HG03354 (cell line): Measurements from ENCODE around the gene SERPINB4.
"Not testable (repeated sequence)": the region's sequence is repeated elsewhere in the genome, so short reads cannot be mapped to it uniquely, and the experiment has no call there.

Experiments
- ATAC-seq: cut with Tn5 transposase; IDR thresholded peaks from one replicate; pipeline ENCODE4 v1.9.1; 2021; ENCODE audit warnings: mild to moderate bottlenecking; ENCODE audit not compliant: unreplicated experiment, poor library complexity, severe bottlenecking

Gene SERPINB4

DNA sequence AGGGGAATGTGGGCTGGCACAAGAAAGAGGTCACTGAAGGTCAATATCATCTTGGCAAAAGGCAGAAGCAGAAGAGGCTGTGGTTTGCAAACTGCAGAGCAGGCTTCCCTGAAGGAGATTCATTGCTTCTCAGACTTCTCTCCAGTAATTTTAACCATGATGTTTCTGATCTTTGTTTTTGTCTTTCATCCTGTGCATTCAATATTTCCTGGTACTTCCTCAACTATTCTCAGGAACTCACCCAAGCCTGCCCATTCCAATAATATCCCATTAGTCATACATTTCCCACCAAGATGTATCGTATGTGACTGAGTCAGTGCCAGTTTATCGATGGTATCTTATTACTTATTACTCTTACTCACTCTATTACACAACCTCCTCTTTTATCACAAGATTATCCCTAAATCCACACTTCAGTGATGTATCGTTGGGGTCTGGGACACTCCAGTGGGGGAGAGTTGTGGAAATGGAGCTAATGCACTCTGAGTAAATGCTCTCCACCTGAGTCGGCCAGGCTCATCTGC, 2.8 kb downstream of the SERPINB4 start:
- ATAC-seq = not testable (repeated sequence)

DNA sequence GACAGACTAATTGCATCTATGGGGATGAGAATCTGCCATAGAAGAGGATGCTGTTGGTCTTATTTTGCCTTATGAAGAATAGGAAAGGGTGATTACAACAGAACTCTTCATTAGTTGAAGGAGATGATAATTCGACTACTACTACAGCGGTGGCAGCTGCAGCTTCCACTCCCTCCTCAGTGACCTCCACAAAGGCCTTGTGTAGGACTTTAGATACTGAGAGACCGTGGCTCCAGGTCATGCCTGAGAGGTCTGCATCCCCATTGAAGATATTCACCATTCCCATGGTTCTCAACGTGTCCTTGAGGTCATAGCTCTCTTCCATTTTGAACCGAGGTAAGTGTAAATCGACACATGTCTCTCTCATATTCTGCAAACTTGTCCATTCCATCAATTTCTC, 6.4 kb downstream of the SERPINB4 start:
- ATAC-seq = no peak

DNA sequence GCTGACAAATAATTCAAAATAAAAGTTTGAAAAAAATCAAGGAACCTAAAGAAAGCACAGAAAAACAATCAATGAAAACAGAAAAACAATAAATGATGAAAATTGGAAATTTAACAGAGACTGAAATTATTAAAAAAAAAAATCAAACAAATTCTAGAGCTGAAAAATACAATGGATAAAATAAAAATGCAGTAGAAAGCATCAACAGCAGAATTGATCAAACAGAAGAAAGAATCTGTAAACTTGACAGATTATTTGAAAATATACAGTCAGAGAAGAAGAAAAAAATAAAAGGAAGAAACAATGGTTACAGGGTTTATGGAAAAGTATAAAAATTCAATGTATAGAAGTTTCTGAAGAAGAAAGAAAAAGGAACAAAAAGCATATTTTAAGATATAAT, 16.2 kb downstream of the SERPINB4 start:
- ATAC-seq = no peak

DNA sequence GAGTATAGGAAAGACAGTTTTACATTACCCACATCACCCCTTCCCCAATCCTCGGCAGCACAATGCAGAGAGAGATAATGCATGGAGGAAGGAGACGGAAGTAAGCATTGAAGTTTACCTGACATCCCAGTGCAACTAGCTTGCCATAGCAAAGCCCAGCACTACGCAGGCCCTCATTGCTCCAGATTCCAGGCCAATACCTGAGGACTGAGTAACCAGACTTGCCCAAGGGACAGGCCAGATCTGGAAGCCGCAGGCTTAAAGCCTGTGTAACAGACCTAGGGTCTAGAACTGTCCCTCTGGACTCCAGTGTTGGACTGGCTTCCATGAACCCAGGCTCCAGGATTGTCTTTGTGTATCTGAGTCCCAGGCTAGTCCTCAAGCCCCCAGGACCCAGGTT, 17.6 kb downstream of the SERPINB4 start:
- no peak for ATAC-seq

DNA sequence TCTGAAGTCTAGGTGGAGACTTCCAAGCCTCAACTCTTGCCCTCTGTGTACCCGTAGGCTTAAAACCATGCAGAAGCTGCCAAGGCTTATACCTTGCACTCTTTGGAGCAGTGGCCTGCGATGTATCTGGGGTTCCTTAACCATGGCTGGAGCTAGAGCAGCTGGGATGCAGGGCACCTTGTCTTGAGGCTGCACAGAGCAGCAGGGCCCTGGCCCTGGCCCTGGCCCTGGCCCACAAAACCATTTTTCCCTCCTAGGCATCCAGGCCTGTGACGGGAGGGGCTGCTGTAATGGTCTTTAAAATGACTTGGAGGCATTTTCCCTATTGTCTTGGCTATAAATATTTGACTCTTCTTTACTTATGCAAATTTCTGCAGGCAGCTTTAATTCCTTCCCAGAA, 19.2 kb downstream of the SERPINB4 start:
- ATAC-seq = no peak

DNA sequence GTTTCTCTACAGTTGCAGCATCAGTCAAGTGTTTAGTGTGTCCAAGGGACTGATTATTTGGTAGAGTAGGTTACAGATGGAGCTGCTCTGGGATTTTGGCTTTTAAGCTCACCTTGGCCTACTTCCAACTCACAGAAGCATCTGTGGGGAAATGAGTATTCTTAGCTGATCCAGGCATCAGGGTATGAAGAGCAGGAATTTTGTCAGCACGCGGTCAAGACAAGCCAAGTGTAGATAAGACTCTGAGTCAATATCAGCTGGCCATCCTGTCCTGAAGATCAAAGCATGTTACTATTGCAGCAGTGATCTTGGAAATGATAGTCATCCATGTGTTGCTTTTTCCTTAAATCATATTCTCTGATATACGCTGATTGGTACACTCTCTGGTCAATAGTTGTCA, 24.4 kb downstream of the SERPINB4 start:
- no peak for ATAC-seq

DNA sequence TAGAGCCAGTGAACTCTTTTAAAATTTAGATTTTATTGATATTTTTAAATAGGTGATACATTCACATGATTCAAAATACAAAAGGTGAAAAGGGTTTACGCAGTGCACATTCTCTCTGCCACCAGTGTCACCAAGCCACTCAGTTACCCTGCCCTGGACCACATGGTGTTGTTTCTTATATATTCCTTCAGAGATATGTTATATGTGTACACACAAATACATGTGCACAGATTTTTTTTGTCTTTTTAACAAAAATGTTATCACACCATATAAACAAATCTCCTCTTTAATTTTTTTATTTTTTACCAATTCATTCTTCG, 26.2 kb downstream of the SERPINB4 start:
- no peak for ATAC-seq

DNA sequence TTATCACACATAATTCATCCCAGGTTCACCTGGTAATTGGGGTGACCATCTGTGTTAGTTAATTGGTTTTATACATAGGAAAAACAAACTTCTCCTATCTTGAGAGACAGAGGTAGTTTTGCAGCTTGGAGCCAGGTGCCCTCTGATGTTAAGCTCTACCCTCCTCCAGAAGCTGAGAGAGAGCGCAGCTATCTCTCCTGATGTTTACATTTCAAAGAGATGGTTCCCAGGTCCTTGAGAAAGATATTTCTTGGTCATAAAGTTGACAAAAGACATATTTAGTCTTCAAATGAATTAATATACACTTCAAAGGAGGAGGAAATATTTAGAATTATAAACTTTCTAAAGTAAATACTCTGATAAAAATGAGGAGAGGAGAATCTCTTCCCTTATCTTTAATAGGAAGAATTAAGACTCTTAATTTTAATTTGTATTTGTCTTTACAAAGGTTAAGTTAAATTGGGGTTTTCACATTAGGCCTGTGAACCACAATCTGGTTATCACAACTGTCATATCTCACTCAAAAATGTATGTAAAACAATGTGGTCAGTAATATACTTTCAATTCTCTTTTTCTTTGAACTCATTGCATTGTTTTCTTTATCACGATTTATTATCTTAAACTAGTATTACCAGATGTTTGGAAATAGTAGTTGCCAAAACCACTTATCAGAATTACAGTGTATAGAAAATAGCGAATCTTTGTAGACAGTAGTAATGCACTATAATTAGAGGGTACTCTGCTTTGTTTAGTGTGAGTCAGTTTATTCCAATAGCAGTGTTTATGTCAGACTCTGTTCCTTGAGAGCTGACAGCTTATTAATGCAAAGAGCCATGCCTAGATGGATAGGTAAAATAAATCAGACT, 26.8 kb downstream of the SERPINB4 start:
- ATAC-seq = peak; percentile 84

DNA sequence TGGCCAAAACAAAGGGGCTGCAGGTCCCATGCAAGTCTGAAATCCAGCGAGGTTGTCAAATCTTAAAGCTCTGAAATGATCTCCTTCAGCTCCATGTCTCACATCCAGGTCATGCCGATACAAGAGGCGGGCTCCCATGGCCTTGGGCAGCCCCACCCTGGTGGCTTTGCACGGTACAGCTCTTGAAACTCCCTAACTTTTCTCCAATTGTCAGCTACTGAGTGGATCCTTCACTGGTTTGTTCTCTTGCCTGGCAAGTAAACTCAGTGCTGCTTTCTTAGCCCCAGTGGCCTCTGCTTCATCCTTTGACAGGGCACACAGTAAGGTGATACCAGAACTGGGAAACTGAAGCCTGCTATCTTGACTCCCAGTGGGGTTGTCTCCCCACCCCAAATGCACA, 30.6 kb downstream of the SERPINB4 start:
- ATAC-seq = no peak

DNA sequence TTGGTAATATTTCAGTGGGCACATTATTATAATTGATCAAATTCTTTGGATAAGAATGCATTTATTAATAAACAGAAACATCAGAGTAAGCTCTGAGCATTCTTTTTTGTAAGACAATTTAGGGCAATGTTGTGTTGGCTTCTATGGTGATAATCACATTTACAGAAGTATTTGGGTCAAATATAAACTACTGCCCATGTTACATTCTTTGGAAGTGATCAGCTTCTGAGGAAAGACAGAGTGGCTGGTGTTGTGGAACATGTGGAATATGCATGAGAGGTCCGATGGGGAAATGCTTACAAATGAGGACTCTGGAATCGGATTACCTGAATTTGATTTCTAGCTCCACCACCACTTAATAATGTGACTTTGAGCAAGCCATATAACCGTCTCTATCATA, 37.5 kb downstream of the SERPINB4 start:
- no peak for ATAC-seq

DNA sequence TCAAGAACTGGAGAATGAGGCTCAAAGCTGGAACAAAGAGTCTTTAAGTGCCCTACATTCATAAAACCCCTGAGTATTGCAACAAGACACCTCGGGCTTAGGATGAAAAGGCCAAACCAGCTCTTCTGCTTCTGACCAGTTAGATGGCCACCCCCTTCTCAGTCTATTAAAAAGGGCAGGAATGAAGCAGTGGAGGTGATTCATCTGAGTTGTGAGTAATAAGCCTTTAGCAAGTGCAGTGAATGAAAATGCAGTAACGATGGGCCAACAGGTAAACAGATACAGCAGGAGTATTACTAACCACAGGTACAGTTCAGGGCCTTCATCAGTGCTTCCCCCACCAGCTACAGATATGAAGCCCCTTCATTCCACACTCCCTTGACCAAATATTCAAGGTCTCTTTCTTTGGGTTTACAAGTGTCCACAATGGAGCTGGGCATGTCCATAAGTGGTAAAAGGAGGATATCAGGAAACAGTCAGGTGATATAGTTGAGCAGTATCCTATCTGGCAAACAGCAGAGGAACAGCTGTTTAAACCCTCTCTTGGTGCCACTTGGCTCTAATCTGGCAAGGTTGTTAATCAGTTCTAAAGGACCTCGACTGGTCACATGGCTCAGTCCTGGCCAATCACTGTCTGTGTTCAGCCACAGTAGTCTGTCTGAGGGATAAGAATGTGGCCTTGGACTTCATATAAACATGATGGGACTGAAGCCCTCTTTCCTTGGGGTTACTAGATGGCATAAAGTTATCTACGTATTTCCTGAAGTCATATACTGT, 39.1 kb downstream of the SERPINB4 start:
- no peak for ATAC-seq

DNA sequence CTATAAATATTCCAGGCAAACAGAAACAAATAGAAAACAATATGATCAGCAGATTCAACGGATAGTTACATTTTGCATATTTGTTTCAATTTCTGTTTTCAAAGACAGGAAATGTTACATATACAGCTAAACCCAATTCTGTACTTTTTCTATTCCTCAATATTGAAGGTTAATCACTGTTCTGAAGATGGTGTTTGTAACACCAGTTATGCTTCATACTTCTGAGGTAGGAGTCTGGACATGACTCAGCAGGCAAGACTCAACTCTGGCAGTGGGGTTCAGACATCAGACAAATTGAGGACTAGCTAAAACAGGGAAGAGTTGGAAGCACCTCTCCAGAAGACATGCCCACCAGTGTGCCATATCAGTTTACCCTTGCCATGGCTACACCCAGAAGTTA, 40.3 kb downstream of the SERPINB4 start:
- ATAC-seq = peak; percentile 92

DNA sequence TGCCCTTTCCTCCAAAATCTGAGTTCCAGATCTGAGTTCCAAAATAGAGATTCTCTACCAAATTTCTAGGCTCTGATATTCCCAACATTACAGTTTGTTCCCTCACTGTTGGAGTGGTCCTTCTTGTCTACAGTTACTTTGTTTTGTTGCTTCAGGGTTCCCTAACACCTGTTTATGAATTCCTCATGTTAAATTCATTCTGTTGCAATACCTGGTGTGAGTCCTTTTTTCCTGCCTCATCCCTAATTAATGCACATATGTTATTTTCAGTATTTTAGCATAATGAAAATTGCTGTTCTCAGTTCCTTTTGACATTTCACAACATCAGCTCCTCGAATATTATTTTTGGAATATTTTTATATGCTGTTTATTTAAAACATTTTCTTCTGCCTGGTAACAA, 40.7 kb downstream of the SERPINB4 start:
- ATAC-seq = no peak

DNA sequence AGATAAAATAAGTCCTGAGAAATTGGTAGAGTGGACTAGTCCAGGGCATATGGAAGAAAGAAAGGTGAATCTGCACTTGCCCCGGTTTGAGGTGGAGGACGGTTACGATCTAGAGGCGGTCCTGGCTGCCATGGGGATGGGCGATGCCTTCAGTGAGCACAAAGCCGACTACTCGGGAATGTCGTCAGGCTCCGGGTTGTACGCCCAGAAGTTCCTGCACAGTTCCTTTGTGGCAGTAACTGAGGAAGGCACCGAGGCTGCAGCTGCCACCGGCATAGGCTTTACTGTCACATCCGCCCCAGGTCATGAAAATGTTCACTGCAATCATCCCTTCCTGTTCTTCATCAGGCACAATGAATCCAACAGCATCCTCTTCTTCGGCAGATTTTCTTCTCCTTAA, 47.1 kb downstream of the SERPINB4 start:
- no peak for ATAC-seq

DNA sequence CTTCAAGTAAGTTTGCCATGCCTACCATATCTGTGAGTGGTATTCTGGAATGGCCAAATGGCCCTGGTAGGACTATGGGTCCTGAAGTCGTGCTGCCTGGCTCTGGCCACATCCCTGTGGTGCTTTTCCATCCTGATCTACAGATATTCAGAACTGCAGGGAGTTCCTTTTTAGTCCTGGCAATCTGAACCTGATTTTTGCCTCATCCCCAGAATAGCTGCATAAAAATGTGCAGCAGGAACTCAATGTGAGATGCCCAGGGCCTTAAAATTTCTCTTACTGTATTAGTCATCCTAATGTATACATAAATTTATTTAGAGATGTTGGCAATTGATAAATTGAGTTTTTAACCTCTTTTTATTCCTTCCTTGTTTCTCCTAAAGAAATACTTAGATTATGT, 51.6 kb downstream of the SERPINB4 start:
- no peak for ATAC-seq

DNA sequence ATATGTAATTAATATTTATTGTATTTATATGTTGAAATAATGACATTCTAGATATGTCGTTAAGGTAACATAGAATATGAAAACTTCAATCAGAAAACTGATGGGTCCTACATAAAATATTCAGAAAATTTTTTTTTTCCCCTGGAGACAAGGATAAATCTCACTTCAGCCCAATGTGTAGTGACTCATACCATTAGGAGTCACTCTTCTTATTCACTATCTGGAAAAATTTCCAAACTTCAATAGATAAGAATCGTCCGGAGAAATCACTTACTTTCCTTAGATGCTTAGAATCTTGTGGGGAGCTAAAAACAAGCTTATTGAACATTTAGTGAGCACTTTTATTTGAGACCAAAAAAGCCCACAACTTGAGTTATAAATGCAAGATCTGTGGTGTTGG, 52.3 kb downstream of the SERPINB4 start:
- ATAC-seq = no peak

DNA sequence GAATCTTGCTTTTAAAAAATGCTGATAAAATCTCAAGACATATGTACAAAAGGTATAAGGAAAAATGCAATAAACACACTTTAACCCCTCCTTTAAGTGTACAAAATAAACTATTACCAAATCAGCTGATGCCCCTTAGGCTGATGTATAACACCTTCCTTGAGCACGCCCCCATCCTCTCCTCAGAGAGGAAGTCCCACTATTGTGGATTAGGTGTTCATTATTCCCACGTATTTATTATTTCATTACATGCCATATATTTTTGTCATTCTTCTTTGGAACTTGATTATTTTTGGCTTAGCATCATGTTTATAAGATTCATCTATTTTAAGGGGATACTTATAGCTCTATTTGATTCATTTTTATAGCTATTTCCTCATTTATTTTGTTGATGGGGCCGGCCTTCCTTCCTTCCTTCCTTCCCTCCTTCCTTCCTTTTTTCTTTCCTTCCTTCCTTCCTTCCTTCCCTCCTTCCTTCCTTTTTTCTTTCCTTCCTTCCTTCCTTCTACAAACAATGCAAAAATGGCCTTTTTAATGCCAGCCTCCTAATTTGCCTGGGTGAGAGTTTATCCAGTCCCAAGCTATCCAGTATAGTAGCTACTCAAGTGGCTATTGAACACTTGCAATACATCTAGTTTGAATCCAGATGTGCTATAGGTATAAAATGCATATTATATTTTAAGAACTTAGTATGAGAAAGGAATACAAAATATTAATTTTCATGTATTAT, 52.9 kb downstream of the SERPINB4 start:
- ATAC-seq = no peak

DNA sequence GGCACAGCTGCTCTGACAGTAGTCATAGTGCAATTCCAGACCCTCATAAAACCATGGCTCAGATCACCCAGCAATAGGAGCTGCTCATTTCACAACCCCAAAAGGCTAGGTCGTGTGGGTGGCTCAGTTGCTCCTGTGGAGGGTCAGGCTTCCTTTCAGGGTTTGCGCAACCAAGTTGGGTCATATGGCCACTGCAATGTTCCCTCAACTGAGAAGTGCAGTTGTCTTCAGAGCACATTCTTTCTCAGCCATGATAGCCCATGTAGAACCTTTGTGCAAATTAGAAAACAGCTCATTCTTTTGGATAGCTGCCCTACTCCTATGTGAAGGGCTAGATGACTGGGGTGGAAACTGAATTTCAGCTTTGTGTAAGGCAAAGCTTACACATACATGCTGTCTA, 53.7 kb downstream of the SERPINB4 start:
- ATAC-seq = no peak

DNA sequence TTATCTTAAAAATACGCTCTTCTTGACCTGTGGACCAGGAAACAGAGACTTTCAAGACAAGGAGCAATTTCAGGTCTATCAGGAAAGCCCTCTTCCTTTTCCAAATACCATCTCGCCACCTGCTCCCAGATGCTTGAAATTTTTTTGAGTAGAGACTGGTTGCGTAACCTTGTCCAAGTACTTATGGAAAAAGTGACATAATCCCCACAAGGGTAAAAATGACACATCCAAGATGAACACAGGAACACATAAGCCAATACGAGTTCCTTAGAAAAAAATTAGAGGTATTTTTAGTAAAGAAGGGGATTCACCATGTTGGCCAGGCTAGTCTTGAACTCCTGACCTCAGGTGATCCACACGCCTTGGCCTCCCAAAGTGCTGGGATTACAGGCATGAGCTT, 55.1 kb downstream of the SERPINB4 start:
- ATAC-seq = no peak
